Measurements from ENCODE around the gene SH3BP1.
"Not testable (repeated sequence)": the region's sequence is repeated elsewhere in the genome, so short reads cannot be mapped to it uniquely, and the experiment has no call there.

GRCh38 chr22:37591081-37591480, 48.4 kb upstream of the SH3BP1 start:
- TF ChIP-seq, protein P1, sequence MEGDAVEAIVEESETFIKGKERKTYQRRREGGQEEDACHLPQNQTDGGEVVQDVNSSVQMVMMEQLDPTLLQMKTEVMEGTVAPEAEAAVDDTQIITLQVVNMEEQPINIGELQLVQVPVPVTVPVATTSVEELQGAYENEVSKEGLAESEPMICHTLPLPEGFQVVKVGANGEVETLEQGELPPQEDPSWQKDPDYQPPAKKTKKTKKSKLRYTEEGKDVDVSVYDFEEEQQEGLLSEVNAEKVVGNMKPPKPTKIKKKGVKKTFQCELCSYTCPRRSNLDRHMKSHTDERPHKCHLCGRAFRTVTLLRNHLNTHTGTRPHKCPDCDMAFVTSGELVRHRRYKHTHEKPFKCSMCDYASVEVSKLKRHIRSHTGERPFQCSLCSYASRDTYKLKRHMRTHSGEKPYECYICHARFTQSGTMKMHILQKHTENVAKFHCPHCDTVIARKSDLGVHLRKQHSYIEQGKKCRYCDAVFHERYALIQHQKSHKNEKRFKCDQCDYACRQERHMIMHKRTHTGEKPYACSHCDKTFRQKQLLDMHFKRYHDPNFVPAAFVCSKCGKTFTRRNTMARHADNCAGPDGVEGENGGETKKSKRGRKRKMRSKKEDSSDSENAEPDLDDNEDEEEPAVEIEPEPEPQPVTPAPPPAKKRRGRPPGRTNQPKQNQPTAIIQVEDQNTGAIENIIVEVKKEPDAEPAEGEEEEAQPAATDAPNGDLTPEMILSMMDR (IDR thresholded peaks at IDR 0.05): not testable (repeated sequence)
- not testable (repeated sequence) for TF ChIP-seq ZFX (IDR thresholded peaks at IDR 0.05; ENCODE audit: borderline replicate concordance)

All from 22Rv1 (cell line).